Amniotic epithelial cell (primary cell): Measurements from ENCODE around the gene JAG1.
"Not testable (repeated sequence)": the region's sequence is repeated elsewhere in the genome, so short reads cannot be mapped to it uniquely, and the experiment has no call there.

Experiments used
- DNase-seq: peaks from one replicate; pipeline ENCODE4 v3.0.0-alpha.2; 2010; ENCODE audit warnings: low read depth

JAG1 gene

GRCh38 chr20:10637031-10637559 lies 36.7 kb downstream of the JAG1 start:
- no peak for DNase-seq

- peak; percentile 64 for DNase-seq
Measured at GRCh38 chr20:10636326-10636818, 37.4 kb downstream of the JAG1 start.

- DNase-seq, result no peak
Measured at GRCh38 chr20:10635476-10636208, 38.2 kb downstream of the JAG1 start.

DNA sequence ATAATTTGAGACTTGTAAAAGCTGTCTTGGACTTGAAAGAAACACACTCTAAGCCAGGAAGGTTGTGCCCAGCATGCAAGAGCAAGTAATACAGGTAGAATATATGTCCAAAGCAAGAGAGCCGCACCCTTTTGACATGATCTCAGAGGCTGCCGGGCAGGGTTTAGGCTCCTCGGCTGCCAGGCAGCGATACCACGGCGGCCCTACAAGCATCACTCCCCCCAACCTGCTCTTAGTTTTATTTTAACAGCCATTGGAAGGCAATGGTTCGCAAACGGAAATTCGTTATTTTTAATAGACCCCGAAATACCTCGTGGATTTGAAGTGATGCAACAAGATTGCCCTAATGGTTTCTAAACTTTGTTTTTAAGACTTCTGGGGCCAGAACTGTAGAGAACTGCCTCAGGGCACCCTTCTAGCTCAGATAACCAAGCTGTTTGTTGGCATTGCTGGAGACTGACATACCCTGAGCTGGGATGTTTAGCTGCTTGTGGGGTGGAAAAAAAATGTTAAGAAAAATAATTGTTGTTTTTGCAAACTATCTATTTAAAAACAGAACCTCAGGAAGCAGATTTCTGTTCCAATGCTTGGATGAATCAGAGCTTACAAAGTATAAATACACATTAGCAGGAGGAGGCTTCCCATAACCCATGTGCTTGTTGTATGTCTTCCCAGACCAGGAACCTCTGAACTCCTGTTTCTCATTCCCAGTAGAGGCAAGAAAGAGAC lies 39.0 kb downstream of the JAG1 start:
- no peak for DNase-seq

DNA sequence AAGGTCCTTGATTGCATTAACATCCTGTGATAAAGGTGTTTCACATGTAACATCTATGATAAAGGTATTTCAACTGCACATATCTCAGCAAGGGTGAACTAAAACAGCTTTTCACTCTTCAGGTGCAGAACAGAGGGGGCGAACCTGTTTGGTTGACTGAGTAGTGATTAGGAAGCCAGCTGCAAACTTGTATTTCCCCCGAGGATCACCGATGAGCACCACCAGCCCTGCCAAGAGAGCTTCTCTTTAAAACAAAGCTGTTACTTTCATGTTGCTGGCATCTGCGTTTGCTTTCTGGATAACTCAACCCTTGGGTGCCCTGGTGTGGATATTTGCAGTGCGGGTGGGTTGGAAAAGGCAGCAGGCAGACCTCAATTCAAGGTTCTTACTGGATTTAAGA lies 39.6 kb downstream of the JAG1 start:
- no peak for DNase-seq

DNA sequence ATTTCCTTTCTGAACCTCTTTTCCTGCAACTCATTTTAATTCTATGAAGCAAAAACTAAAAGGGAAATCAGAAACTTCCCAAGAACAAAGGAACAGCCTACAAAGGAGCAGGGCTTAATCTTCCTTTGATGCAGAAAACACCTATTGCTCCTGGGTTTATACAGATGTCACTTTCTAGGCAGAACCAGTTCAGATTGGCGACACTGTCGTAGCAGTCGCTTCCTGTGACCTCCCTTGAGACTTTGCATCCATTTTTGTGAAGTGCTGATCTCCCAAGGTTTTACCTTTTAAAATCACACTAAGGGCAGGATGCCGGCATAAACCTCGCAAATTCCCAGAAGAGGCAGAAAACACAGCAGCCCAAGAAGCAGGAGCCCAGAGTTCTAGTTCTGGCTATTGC lies 40.1 kb downstream of the JAG1 start:
- no peak for DNase-seq

DNA sequence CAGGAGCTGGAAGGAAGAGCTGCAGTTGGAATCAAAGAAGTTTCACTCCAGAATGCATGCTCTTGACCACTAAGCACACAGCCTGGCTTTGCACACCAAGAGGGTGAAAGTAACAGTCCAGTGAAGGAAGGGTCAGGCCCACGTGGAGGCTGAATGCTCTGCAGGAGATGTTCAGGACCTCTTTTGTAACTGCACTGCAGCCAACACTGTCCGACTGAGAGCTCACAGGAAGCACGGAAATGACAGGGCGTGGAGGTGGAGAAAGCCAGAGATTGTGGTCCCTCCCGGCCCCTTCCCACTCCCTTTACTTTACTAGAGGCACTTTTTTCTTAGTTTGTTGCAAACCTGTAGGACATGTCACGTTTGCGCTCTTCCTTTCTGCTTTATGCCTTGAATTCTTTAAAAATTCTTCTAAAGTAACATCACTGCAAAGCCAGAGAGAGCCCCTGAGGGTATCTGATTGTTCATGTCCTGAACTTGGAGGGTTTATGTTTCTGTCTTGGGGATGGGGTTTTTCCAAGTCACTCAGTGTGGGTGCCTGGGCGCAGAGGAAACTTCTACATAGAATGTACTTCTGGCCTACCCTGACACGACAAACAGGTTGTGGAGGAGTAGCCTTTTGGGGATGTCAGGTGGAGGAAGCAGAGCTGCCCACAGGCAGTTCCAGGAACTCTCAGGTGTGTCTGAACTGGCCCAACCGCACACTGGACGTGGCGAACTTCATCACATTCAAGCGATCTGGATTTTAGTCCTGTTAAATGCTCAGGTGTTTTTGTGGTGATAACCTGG lies 40.9 kb downstream of the JAG1 start:
- DNase-seq, result no peak

GRCh38 chr20:10631126-10631525 lies 42.7 kb downstream of the JAG1 start:
- DNase-seq, result no peak

GRCh38 chr20:10629946-10630650 lies 43.7 kb downstream of the JAG1 start:
- no peak for DNase-seq

DNA sequence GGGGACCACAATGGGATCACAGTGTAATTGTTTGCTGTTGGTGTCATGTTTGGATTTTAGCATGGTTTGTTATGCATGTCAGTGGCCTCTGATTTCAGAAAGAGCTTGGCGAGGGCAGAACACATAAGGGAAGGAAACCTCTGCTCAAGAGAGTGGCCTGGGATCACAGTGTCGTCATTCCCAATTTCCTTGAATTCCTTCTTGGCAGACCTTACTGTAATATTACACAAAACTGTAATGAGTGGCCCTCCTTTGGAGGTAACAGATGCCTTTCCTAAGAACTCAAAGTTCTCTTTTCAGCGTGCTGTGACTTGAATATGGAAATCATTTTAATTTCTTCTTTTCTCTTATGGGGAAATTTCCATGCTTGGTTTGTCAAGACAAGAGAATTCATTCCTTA lies 46.9 kb downstream of the JAG1 start:
- DNase-seq, result no peak

GRCh38 chr20:10625641-10626040 lies 48.2 kb downstream of the JAG1 start:
- no peak for DNase-seq

DNA sequence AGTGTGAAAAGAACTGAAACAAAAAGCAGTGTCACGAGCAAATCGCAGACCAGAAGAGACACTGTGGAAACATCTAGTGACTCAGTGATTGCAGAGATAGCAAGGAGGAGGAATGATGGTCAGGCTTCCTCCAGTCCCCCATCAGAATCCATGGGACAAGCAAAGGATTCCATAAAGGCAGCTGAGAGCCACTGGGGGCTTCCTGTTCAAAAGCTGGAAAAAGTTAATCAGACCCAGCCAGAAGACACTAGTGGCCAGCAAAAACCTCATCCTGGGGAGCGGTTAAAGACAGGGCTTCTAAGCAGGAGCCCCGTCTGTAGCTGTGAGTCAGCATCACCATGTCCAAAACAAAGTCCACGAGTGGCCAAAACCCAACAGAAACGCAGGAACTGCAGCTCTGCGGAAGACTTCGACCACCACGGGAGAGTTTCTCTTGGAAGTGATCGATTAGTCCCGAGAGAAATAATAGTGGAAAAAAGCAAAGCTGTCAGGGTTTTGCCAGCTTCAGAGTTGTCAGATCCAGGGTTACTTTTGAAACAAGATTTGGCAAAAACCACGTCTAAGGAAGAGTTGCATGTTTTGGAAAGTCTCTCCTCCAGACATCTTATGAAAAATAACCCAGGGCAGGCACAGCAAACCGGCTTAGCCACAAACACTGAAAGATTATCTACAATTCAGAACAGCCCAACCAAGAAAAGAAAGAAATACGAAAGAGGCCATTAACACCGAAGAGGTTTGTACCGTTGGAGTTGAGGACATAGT lies 51.0 kb downstream of the JAG1 start:
- DNase-seq, result peak; percentile 62

DNA sequence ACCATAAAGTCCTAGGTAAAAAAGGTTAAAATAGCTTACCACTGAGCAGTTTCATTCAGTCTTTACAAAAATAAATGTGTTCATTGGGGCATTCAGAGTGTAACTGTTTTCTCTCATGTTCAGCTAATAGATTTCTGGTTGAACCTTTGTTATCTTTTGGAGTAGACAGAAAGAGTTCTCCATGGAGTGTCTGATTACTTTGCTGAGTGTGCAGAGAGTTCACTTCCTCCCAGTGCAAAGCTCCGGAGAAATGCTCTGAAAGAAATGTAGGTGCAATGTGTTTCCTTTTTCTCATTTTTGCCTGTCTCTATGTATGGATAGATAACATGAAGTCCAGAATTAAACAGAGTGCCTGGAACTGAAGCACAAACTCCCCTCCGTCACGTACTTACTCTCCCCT lies 52.6 kb downstream of the JAG1 start:
- DNase-seq, result no peak

DNA sequence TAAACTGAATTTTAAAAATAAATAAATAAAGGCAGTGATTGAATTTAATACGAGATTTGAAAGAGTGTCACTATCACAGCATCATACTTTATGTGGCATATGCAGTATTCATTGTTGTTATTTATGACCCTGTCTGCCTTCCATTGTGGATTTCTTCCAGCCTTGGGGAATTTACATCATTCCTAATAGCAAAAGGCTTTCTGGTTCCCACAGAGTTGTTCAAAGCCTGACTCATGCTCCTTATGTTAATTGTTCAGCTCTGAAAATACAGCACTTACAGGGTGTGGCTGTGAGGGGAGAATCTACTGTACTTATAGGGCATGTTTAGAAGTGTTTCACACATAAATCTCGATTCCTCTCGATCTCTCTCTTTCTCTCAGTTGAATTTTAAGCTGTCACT lies 54.4 kb downstream of the JAG1 start:
- DNase-seq, result peak; percentile 90

DNA sequence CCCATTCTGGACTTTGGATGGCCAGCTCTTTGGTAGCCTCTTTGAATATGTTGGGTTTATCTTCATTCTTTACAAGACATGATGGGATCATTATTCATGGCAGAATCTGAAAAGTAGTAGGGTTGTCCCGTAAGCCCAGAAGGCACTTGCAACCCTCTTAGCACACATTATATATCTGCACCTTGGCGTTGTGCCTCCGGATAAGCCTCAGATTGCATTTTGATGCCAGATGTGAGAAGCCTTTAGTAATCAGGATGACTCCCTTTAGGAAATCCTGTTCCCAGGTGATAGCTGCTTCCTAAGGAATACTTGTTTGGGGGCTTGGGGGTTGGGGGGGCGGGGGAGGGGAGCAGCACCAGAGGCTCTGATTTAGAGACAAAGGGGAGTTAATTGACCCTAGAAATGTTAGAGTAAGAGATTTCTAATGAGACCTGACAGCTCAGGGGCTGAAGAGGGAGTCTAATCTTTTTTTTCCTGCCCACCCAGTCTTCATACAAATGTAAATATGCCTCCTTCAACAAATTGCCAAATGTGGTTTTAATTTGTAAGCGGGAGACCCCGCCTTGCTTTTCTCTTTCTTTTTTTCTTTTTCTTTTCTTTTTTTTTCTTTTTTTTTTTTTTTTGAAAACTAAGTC lies 55.1 kb downstream of the JAG1 start:
- no peak for DNase-seq

- not testable (repeated sequence) for DNase-seq
Measured at GRCh38 chr20:10617549-10618133, 56.2 kb downstream of the JAG1 start.

DNA sequence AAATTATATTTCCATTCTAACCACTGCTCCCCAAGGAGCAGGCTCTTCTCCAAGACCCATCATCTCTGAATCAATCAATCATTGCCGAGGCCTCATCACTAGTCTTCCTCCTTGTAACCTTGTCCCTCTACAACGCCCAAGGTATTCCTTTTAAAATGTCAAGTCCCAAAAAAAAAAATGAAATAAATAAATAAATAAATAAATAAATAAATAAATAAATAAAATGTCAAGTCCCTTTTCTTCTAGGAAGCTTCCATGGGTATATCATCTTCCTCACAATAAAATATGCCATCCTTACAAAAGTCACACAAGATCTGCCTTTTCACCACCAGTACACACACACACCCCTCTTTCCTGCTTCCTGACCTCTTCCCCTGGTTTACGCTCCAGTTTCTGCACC lies 57.6 kb downstream of the JAG1 start:
- no peak for DNase-seq

- DNase-seq, result no peak
Measured at GRCh38 chr20:10613911-10614310, 59.9 kb downstream of the JAG1 start.

GRCh38 chr20:10613426-10613825 lies 60.4 kb downstream of the JAG1 start:
- DNase-seq, result not testable (repeated sequence)

- peak; percentile 53 for DNase-seq
Measured at GRCh38 chr20:10611357-10611756, 62.4 kb downstream of the JAG1 start.
